GM21447 (cell line): ENCODE data around the gene MRPL41.
"Not testable (repeated sequence)": the region's sequence is repeated elsewhere in the genome, so short reads cannot be mapped to it uniquely, and the experiment has no call there.

Source experiments
- ATAC-seq: cut with Tn5 transposase; IDR thresholded peaks from one replicate; pipeline ENCODE4 v1.9.1; 2021; ENCODE audit not compliant: unreplicated experiment

MRPL41 gene

GRCh38 chr9:137521405-137521985 lies 30.2 kb upstream of the MRPL41 start:
- ATAC-seq = no peak

- no peak for ATAC-seq
Observed at GRCh38 chr9:137522746-137523455, 28.8 kb upstream of the MRPL41 start.

GRCh38 chr9:137524161-137524980 lies 27.3 kb upstream of the MRPL41 start:
- no peak for ATAC-seq

- no peak for ATAC-seq
Observed at GRCh38 chr9:137524981-137525317, 26.7 kb upstream of the MRPL41 start.

- ATAC-seq = no peak
Observed at GRCh38 chr9:137530331-137530730, 21.3 kb upstream of the MRPL41 start.

- no peak for ATAC-seq
Observed at GRCh38 chr9:137531099-137531765, 20.4 kb upstream of the MRPL41 start.

GRCh38 chr9:137532891-137533468 lies 18.7 kb upstream of the MRPL41 start:
- not testable (repeated sequence) for ATAC-seq

GRCh38 chr9:137534256-137535119 lies 17.2 kb upstream of the MRPL41 start:
- ATAC-seq = no peak

- no peak for ATAC-seq
Observed at GRCh38 chr9:137535120-137535428, 16.6 kb upstream of the MRPL41 start.

GRCh38 chr9:137536594-137537131 lies 15.0 kb upstream of the MRPL41 start:
- ATAC-seq = not testable (repeated sequence)

GRCh38 chr9:137538058-137538457 lies 13.6 kb upstream of the MRPL41 start:
- ATAC-seq = no peak

GRCh38 chr9:137540536-137540935 lies 11.1 kb upstream of the MRPL41 start:
- no peak for ATAC-seq

- ATAC-seq = no peak
Observed at GRCh38 chr9:137542486-137542885, 9.2 kb upstream of the MRPL41 start.

GRCh38 chr9:137543237-137543963 lies 8.3 kb upstream of the MRPL41 start:
- ATAC-seq = no peak

- no peak for ATAC-seq
Observed at GRCh38 chr9:137544176-137544760, 7.4 kb upstream of the MRPL41 start.

GRCh38 chr9:137545123-137545522 lies 6.6 kb upstream of the MRPL41 start:
- ATAC-seq = no peak

GRCh38 chr9:137547687-137548543 lies 3.8 kb upstream of the MRPL41 start:
- ATAC-seq = no peak

GRCh38 chr9:137550231-137550621 lies 1.5 kb upstream of the MRPL41 start, which contains the start of gene PNPLA7:
PNPLA7 (minus strand) TSS chr9:137550402; CDS start chr9:137550197, 205 bp downstream.
- ATAC-seq = no peak
